ENCODE measurements around the gene ITGB6.

Gene ITGB6

DNA sequence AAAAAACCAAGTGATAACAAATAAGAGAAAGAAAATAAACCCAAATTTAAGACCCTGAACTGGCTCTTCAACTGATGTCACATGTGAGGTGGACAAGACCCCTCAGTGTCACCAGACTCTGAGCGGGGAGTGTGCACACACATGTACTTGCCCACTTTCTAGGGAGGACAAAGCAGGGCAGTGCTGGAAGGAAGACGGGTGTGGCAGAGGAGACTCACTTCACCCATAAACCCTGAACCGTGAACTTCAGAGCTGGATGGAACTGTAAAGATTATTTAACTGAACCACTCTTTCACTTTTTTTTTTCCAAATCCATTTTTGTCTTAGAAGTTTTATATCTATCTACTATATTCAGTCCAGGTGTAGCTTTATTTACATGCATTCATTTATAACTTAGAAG, 149.9 kb downstream of the ITGB6 start:
- DNase-seq (ENCODE audit: low read depth) = no peak
